CD14-positive monocyte (primary cell): Measurements from ENCODE around the gene CAMK1D. TPM values are rescaled to one million over a fixed set of nuclear protein-coding genes. Genes with fewer than 3 reads are reported as not detected.

Experiments
- DNase-seq, 3 donors: peaks; one replicate each; pipeline ENCODE4 v3.0.0-alpha.2; 2011 to 2022
- H2AFZ ChIP-seq: 2 replicates; pipeline ENCODE4 v1.6.0; 2012; ENCODE audit warnings: mild to moderate bottlenecking, low read depth, low read length, inconsistent platforms; ENCODE audit not compliant: insufficient read depth, poor library complexity, severe bottlenecking
- H3K27ac ChIP-seq, 2 donors: 1 replicate in 1 of 2; 2 replicates in 1 of 2; pipeline ENCODE4 v1.5.1; 2012 to 2013; ENCODE audit warnings: low read length in 2 of 2, control low read depth in 1 of 2, inconsistent platforms in 1 of 2, low read depth in 1 of 2, mild to moderate bottlenecking in 1 of 2
- H3K27me3 ChIP-seq, 2 donors: one replicate each; pipeline versions ENCODE4 v1.6.0 to v1.6.1; 2011 to 2013; ENCODE audit warnings: low read length in 2 of 2; ENCODE audit not compliant: control insufficient read depth in 2 of 2, insufficient read depth in 2 of 2
- H3K36me3 ChIP-seq, 2 donors: replicated peaks in 1 of 2; 1 replicate in 1 of 2; 2 replicates in 1 of 2; pipeline versions ENCODE4 v1.5.1 to v1.6.1; 2012 to 2013; ENCODE audit warnings: low read length in 2 of 2, control low read depth in 1 of 2, inconsistent platforms in 1 of 2, mild to moderate bottlenecking in 1 of 2; ENCODE audit not compliant: insufficient read depth in 2 of 2, control insufficient read depth in 1 of 2
- H3K4me1 ChIP-seq, 2 donors: 1 replicate in 1 of 2; 2 replicates in 1 of 2; pipeline versions ENCODE4 v1.5.1 to v1.6.1; 2012 to 2013; ENCODE audit warnings: low read length in 2 of 2, control low read depth in 1 of 2, inconsistent platforms in 1 of 2, mild to moderate bottlenecking in 1 of 2, moderate library complexity in 1 of 2; ENCODE audit not compliant: insufficient read depth in 2 of 2, control insufficient read depth in 1 of 2
- H3K4me2 ChIP-seq: replicated peaks from 2 replicates; pipeline ENCODE3; 2012; ENCODE audit warnings: low read length, moderate library complexity, mild to moderate bottlenecking; ENCODE audit not compliant: poor library complexity, severe bottlenecking; ENCODE audit errors: extremely low read depth
- H3K4me3 ChIP-seq, 3 experiments: fragments of 200-600 bp in 1 of 3; sonication (generic) in 1 of 3; replicated peaks in 1 of 3; 1 replicate in 2 of 3; 2 replicates in 1 of 3; pipeline ENCODE4 v1.5.1; 2011 to 2013; ENCODE audit warnings: low read length in 3 of 3, mild to moderate bottlenecking in 3 of 3, control low read depth in 2 of 3, low read depth in 2 of 3, inconsistent platforms in 1 of 3, moderate library complexity in 1 of 3
- H3K79me2 ChIP-seq: 2 replicates; pipeline ENCODE4 v1.6.0; 2012; ENCODE audit warnings: mild to moderate bottlenecking, control low read depth, inconsistent platforms, low read length, moderate library complexity; ENCODE audit not compliant: insufficient read depth
- H3K9ac ChIP-seq: 2 replicates; pipeline ENCODE4 v1.6.0; 2017; ENCODE audit warnings: low read length, mild to moderate bottlenecking; ENCODE audit not compliant: insufficient read depth, poor library complexity, severe bottlenecking
- H3K9me3 ChIP-seq, 2 donors: replicated peaks in 1 of 2; 1 replicate in 1 of 2; 2 replicates in 1 of 2; pipeline versions ENCODE4 v1.5.1 to v1.6.1; 2012 to 2013; ENCODE audit warnings: low read length in 2 of 2, control low read depth in 1 of 2; ENCODE audit not compliant: control insufficient read depth in 1 of 2, insufficient read depth in 1 of 2
- H4K20me1 ChIP-seq: 2 replicates; pipeline ENCODE4 v1.6.0; 2012; ENCODE audit warnings: mild to moderate bottlenecking, low read length, control low read depth, moderate library complexity; ENCODE audit not compliant: insufficient read depth
- H3K27ac Mint-ChIP-seq, 7 donors: one replicate each; pipeline ENCODE4 v1.8.0; 2020; ENCODE audit warnings: mild to moderate bottlenecking in 7 of 7, mixed read lengths in 7 of 7, moderate library complexity in 6 of 7, inconsistent platforms in 2 of 7
- H3K27me3 Mint-ChIP-seq, 3 donors: one replicate each; pipeline ENCODE4 v1.8.0; 2021 to 2022; ENCODE audit warnings: low read depth in 3 of 3, mild to moderate bottlenecking in 3 of 3, mixed read lengths in 3 of 3, moderate library complexity in 3 of 3, inconsistent platforms in 1 of 3
- H3K36me3 Mint-ChIP-seq, 2 donors: one replicate each; pipeline ENCODE4 v1.8.0; 2020; ENCODE audit warnings: mixed read lengths in 2 of 2, inconsistent platforms in 1 of 2, mild to moderate bottlenecking in 1 of 2
- H3K4me1 Mint-ChIP-seq: one replicate; pipeline ENCODE4 v1.8.0; 2020; ENCODE audit warnings: mild to moderate bottlenecking, mixed read lengths
- H3K4me3 Mint-ChIP-seq, 2 donors: one replicate each; pipeline ENCODE4 v1.8.0; 2020; ENCODE audit warnings: mild to moderate bottlenecking in 2 of 2, mixed read lengths in 2 of 2, moderate library complexity in 1 of 2
- H3K9me3 Mint-ChIP-seq, 7 donors: one replicate each; pipeline ENCODE4 v1.8.0; 2020 to 2022; ENCODE audit warnings: mixed read lengths in 7 of 7, mild to moderate bottlenecking in 6 of 7, moderate library complexity in 6 of 7, inconsistent platforms in 2 of 7
- CTCF ChIP-seq: fragments of 200-600 bp; IDR thresholded peaks from one replicate; pipeline ENCODE4 v1.8.0; 2022; ENCODE audit warnings: antibody characterized with exemption, mild to moderate bottlenecking
- WGBS: methylation state at CpG from one replicate; pipeline ENCODE4 v1.1.5; 2013; ENCODE audit warnings: missing lambda C conversion rate; ENCODE audit not compliant: insufficient coverage; 5-methylcytosine and 5-hydroxymethylcytosine counted together
- intact Hi-C, 2 donors: fragments of 100-400 bp; cut with micrococcal nuclease; formaldehyde crosslinking; loops; one replicate each; pipeline versions ENCODE4 v1.15.0 to v1.15.1; 2023
- polyA plus RNA-seq, 3 donors: library from polyadenylated mRNA; depleted of rRNA in 1 of 3; unstranded in 2 of 3; stranded (reverse) in 1 of 3; fragments of 300-500 nt in 2 of 3; fragments of >200 nt in 1 of 3; fragmentation: Illumina TruSeq in 2 of 3; gene quantifications; 1 replicate in 2 of 3; 2 replicates in 1 of 3; pipeline ENCODE4 v1.2.3, GENCODE V29; 2012 to 2021

CAMK1D gene
- polyA plus RNA-seq, 3 donors = 6.7 to 11.8 (median 7.1) TPM

GRCh38 chr10:12465385-12466136, 116.2 kb downstream of the CAMK1D start:
- Histone ChIP-seq H2AFZ (no peak overlapping the region), H3K4me2 (no peak overlapping the region), H3K4me3 (no peak overlapping the region), H4K20me1 (peaks cover 69% of the 10 kb centered on the region), H3K27me3 (no peaks in the 10 kb centered on the region), H3K9me3 (peaks cover 5 to 11% of the 10 kb centered on the region in 2 donors), H3K4me1 (no peaks in the 10 kb centered on the region), H3K27ac (no peak overlapping the region), H3K36me3 (no peaks in the 10 kb centered on the region), H3K79me2 (no peaks in the 10 kb centered on the region), H3K9ac (no peak overlapping the region)
- peaks cover 9 to 15% (median 10%) of the 10 kb centered on the region in 7 donors for H3K9me3 Mint-ChIP-seq
- no peak for DNase-seq
- no peak overlapping the region for H3K27ac Mint-ChIP-seq
- peaks cover 0 to 10% (median 1%) of the 10 kb centered on the region in 3 donors for H3K27me3 Mint-ChIP-seq
- 80% methylated on average over 1 of the region's 9 CpGs for WGBS
- no peaks in the 10 kb centered on the region for H3K36me3 Mint-ChIP-seq
- H3K4me3 Mint-ChIP-seq = no peak overlapping the region
- peaks cover 5% of the 10 kb centered on the region for H3K4me1 Mint-ChIP-seq
- intact Hi-C loops = no loop called here
- TF ChIP-seq CTCF = no peak

- H3K9me3 Mint-ChIP-seq = peaks cover 9 to 15% (median 10%) of the 10 kb centered on the region in 7 donors
- H3K27ac Mint-ChIP-seq = no peak overlapping the region
- Histone ChIP-seq H3K4me2 (no peak overlapping the region), H3K36me3 (no peaks in the 10 kb centered on the region), H3K9ac (no peak overlapping the region), H3K4me1 (no peaks in the 10 kb centered on the region), H3K27me3 (no peaks in the 10 kb centered on the region), H3K4me3 (no peak overlapping the region), H3K27ac (no peak overlapping the region), H3K79me2 (no peaks in the 10 kb centered on the region), H2AFZ (no peak overlapping the region), H3K9me3 (peaks cover 5 to 11% of the 10 kb centered on the region in 2 donors), H4K20me1 (peaks cover 69% of the 10 kb centered on the region)
- intact Hi-C loops = no loop called here
- TF ChIP-seq CTCF = no peak
- no peaks in the 10 kb centered on the region for H3K36me3 Mint-ChIP-seq
- DNase-seq = no peak
- H3K4me3 Mint-ChIP-seq = no peak overlapping the region
- peaks cover 5% of the 10 kb centered on the region for H3K4me1 Mint-ChIP-seq
- WGBS = 88% methylated on average over 15 of the region's 17 CpGs
- H3K27me3 Mint-ChIP-seq = peaks cover 0 to 8% (median 3%) of the 10 kb centered on the region in 3 donors
Measured at GRCh38 chr10:12466704-12467305, 117.5 kb downstream of the CAMK1D start.
